Neural progenitor cell (in vitro differentiated cells): ENCODE results near the gene SMPX. TPM values are rescaled to one million over a fixed set of nuclear protein-coding genes. Genes with fewer than 3 reads are reported as not detected.

ENCODE experiments used
- DNase-seq: peaks from one replicate; pipeline ENCODE4 v3.0.0-alpha.2; 2016; ENCODE audit warnings: low spot score
- H2AFZ ChIP-seq: fragments of 200-600 bp; sonication (generic); replicated peaks from 2 replicates; pipeline ENCODE4 v1.6.1; 2016; ENCODE audit warnings: antibody characterized with exemption
- H3F3A ChIP-seq: fragments of 200-600 bp; sonication (generic); 2 replicates; pipeline ENCODE4 v1.6.1; 2016; ENCODE audit warnings: antibody characterized with exemption, low read depth
- H3K27ac ChIP-seq: fragments of 200-600 bp; sonication (generic); 2 replicates; pipeline ENCODE4 v1.5.1; 2016; ENCODE audit warnings: mild to moderate bottlenecking
- H3K27me3 ChIP-seq: fragments of 200-600 bp; sonication (generic); 2 replicates; pipeline ENCODE4 v1.6.1; 2016; ENCODE audit warnings: mild to moderate bottlenecking, moderate library complexity
- H3K36me3 ChIP-seq: fragments of 200-600 bp; sonication (generic); 2 replicates; pipeline ENCODE4 v1.5.1; 2016
- H3K4me1 ChIP-seq: fragments of 200-600 bp; sonication (generic); 2 replicates; pipeline ENCODE4 v1.6.1; 2016; ENCODE audit warnings: mixed run types
- H3K4me2 ChIP-seq: fragments of 200-600 bp; sonication (generic); 2 replicates; pipeline ENCODE4 v1.6.1; 2016
- H3K4me3 ChIP-seq: fragments of 200-600 bp; sonication (generic); 2 replicates; pipeline ENCODE4 v1.5.1; 2016
- H3K79me2 ChIP-seq: fragments of 200-600 bp; sonication (generic); 2 replicates; pipeline ENCODE4 v1.6.1; 2016; ENCODE audit warnings: low read depth
- H3K9ac ChIP-seq: fragments of 200-600 bp; sonication (generic); 2 replicates; pipeline ENCODE4 v1.6.1; 2016
- H3K9me3 ChIP-seq: fragments of 200-600 bp; sonication (generic); 2 replicates; pipeline ENCODE4 v1.5.1; 2016; ENCODE audit warnings: low read depth
- H4K20me1 ChIP-seq: fragments of 200-600 bp; sonication (generic); 2 replicates; pipeline ENCODE4 v1.6.1; 2016; ENCODE audit warnings: low read depth
- H3K27ac Mint-ChIP-seq: 3 replicates; pipeline ENCODE4 v1.8.0; 2021; ENCODE audit warnings: mixed read lengths
- H3K27me3 Mint-ChIP-seq: 2 replicates; pipeline ENCODE4 v1.8.0; 2022; ENCODE audit warnings: low read depth, mild to moderate bottlenecking, inconsistent platforms, moderate library complexity, mixed read lengths; ENCODE audit not compliant: insufficient read depth
- H3K36me3 Mint-ChIP-seq: 3 replicates; pipeline ENCODE4 v1.8.0; 2021; ENCODE audit warnings: mixed read lengths
- H3K4me1 Mint-ChIP-seq: 3 replicates; pipeline ENCODE4 v1.8.0; 2021; ENCODE audit warnings: mixed read lengths
- H3K4me3 Mint-ChIP-seq: 3 replicates; pipeline ENCODE4 v1.8.0; 2021; ENCODE audit warnings: mild to moderate bottlenecking, moderate library complexity, mixed read lengths
- H3K9me3 Mint-ChIP-seq: 3 replicates; pipeline ENCODE4 v1.8.0; 2020; ENCODE audit warnings: mixed read lengths
- CTCF ChIP-seq: fragments of 200-600 bp; sonication (generic); IDR thresholded peaks from 2 replicates; pipeline ENCODE4 v1.5.1; 2017; ENCODE audit warnings: antibody characterized with exemption, mild to moderate bottlenecking
- EZH2 ChIP-seq: fragments of 200-600 bp; sonication (generic); IDR thresholded peaks from 2 replicates; pipeline ENCODE4 v1.6.1; 2017; ENCODE audit warnings: antibody characterized with exemption, mild to moderate bottlenecking, moderate library complexity
- EZH2phosphoT487 ChIP-seq: fragments of 200-600 bp; sonication (generic); IDR thresholded peaks from 2 replicates; pipeline ENCODE4 v1.6.1; 2017; ENCODE audit warnings: antibody characterized with exemption
- total RNA-seq: library from RNA; depleted of rRNA; stranded (reverse); fragments of >200 nt; gene quantifications from 2 replicates; pipeline ENCODE4 v1.2.3, GENCODE V29; 2015; ENCODE audit warnings: low replicate concordance

The SMPX gene
- total RNA-seq, 1 donor from 2014 or later, result not detected

GRCh38 chrX:21798677-21799219, 40.8 kb upstream of the SMPX start:
- Mint-ChIP-seq H3K4me1 (peaks cover 8% of the 10 kb centered on the region), H3K27me3 (no peaks in the 10 kb centered on the region), H3K9me3 (no peaks in the 10 kb centered on the region), H3K27ac (no peak overlapping the region), H3K4me3 (no peak overlapping the region), H3K36me3 (no peaks in the 10 kb centered on the region)
- Histone ChIP-seq H3K4me1 (no peaks in the 10 kb centered on the region), H4K20me1 (no peaks in the 10 kb centered on the region), H3K79me2 (no peaks in the 10 kb centered on the region), H3K27me3 (no peaks in the 10 kb centered on the region), H3F3A (no peaks in the 10 kb centered on the region), H2AFZ (no peak overlapping the region), H3K9ac (no peak overlapping the region), H3K27ac (no peak overlapping the region), H3K4me3 (no peak overlapping the region), H3K4me2 (no peak overlapping the region), H3K9me3 (no peaks in the 10 kb centered on the region), H3K36me3 (no peaks in the 10 kb centered on the region)
- TF ChIP-seq EZH2 (no peak), CTCF (no peak), EZH2phosphoT487 (no peak)
- no peak for DNase-seq

GRCh38 chrX:21781976-21782375, 24.1 kb upstream of the SMPX start:
- no peaks in the 10 kb centered on the region for H3K27me3 ChIP-seq
- H3K27me3 Mint-ChIP-seq, result peaks cover 2% of the 10 kb centered on the region
- no peak overlapping the region for H3K4me3 Mint-ChIP-seq
- no peak overlapping the region for H3K4me3 ChIP-seq
- no peaks in the 10 kb centered on the region for H4K20me1 ChIP-seq
- no peak overlapping the region for H3K4me2 ChIP-seq
- no peaks in the 10 kb centered on the region for H3K9me3 ChIP-seq
- DNase-seq, result no peak
- TF ChIP-seq EZH2 (no peak), CTCF (no peak), EZH2phosphoT487 (no peak)
- H3K36me3 Mint-ChIP-seq, result no peaks in the 10 kb centered on the region
- H3F3A ChIP-seq, result no peaks in the 10 kb centered on the region
- H3K27ac ChIP-seq, result no peak overlapping the region
- no peaks in the 10 kb centered on the region for H3K79me2 ChIP-seq
- no peak overlapping the region for H2AFZ ChIP-seq
- no peaks in the 10 kb centered on the region for H3K4me1 ChIP-seq
- H3K9ac ChIP-seq, result no peak overlapping the region
- H3K27ac Mint-ChIP-seq, result no peak overlapping the region
- no peaks in the 10 kb centered on the region for H3K36me3 ChIP-seq
- no peaks in the 10 kb centered on the region for H3K9me3 Mint-ChIP-seq
- H3K4me1 Mint-ChIP-seq, result peaks cover 12% of the 10 kb centered on the region

- DNase-seq, result no peak
- TF ChIP-seq CTCF (no peak), EZH2 (no peak), EZH2phosphoT487 (no peak)
- no peaks in the 10 kb centered on the region for H3F3A ChIP-seq
- Mint-ChIP-seq H3K4me1 (peaks cover 12% of the 10 kb centered on the region), H3K9me3 (no peaks in the 10 kb centered on the region), H3K4me3 (no peak overlapping the region), H3K36me3 (no peaks in the 10 kb centered on the region), H3K27me3 (peaks cover 2% of the 10 kb centered on the region), H3K27ac (no peak overlapping the region)
- H3K9ac ChIP-seq, result no peak overlapping the region
- H3K9me3 ChIP-seq, result no peaks in the 10 kb centered on the region
- H3K4me1 ChIP-seq, result no peaks in the 10 kb centered on the region
- no peak overlapping the region for H3K27ac ChIP-seq
- H3K79me2 ChIP-seq, result no peaks in the 10 kb centered on the region
- H2AFZ ChIP-seq, result no peak overlapping the region
- H3K36me3 ChIP-seq, result no peaks in the 10 kb centered on the region
- H3K4me3 ChIP-seq, result no peak overlapping the region
- H3K4me2 ChIP-seq, result no peak overlapping the region
- no peaks in the 10 kb centered on the region for H4K20me1 ChIP-seq
- no peaks in the 10 kb centered on the region for H3K27me3 ChIP-seq
These were observed 23.6 kb upstream of the SMPX start for GRCh38 chrX:21781525-21781924.
